Measurements from ENCODE around the gene CRYBB3. TPM values are rescaled to one million over a fixed set of nuclear protein-coding genes. Genes with fewer than 3 reads are reported as not detected.
"Not testable (repeated sequence)": the region's sequence is repeated elsewhere in the genome, so short reads cannot be mapped to it uniquely, and the experiment has no call there.

CRYBB3 gene
- total and polyA plus RNA-seq, 12 donors = 0.50 to 2.7 (median 0.57) TPM; not detected in 7

GRCh38 chr22:25235547-25236290 is 36.1 kb downstream of the CRYBB3 start:
- intact Hi-C loops (cut with DNase I) = no loop called here
- WGBS, 4 donors = 12 to 26% (median 13%) methylated on average over 12 to 30 of the region's 30 CpGs
- no peak overlapping the region for H3K27ac ChIP-seq
- no peak overlapping the region for H3K4me3 ChIP-seq
- H3K36me3 ChIP-seq (replicated peaks in 1 of 2) = no peaks in the 10 kb centered on the region
- TF ChIP-seq POLR2A (IDR thresholded peaks at IDR 0.05) (no peak), CTCF (IDR thresholded peaks at IDR 0.05) (peak; percentile 36 to 71 (median 64))
- H3K9me3 ChIP-seq (replicated peaks in 1 of 3) = no peaks in the 10 kb centered on the region
- peak; percentile 79 to 91 (median 88) for DNase-seq
- no peaks in the 10 kb centered on the region for H3K27me3 ChIP-seq
- peaks cover 0 to 7% of the 10 kb centered on the region in 2 donors for H3K4me1 ChIP-seq (replicated peaks in 1 of 2)

- intact Hi-C loops (cut with DNase I) = no loop called here
- peaks cover 0 to 7% of the 10 kb centered on the region in 2 donors for H3K4me1 ChIP-seq (replicated peaks in 1 of 2)
- no peaks in the 10 kb centered on the region for H3K9me3 ChIP-seq (replicated peaks in 1 of 3)
- no peak for DNase-seq
- H3K4me3 ChIP-seq = no peak overlapping the region
- no peak overlapping the region for H3K27ac ChIP-seq
- TF ChIP-seq CTCF (IDR thresholded peaks at IDR 0.05) = no peak
- no peak for TF ChIP-seq POLR2A (IDR thresholded peaks at IDR 0.05)
- 78 to 92% (median 84%) methylated on average over 6 of the region's 6 CpGs for WGBS, 4 donors
- no peaks in the 10 kb centered on the region for H3K36me3 ChIP-seq (replicated peaks in 1 of 2)
- H3K27me3 ChIP-seq = no peaks in the 10 kb centered on the region
These were observed 36.8 kb downstream of the CRYBB3 start for GRCh38 chr22:25236417-25236816.

- no peak for TF ChIP-seq CTCF (IDR thresholded peaks at IDR 0.05)
- no peak for TF ChIP-seq POLR2A (IDR thresholded peaks at IDR 0.05)
- H3K36me3 ChIP-seq (replicated peaks in 1 of 2) = no peaks in the 10 kb centered on the region
- H3K9me3 ChIP-seq (replicated peaks in 1 of 3) = no peaks in the 10 kb centered on the region
- no peak overlapping the region for H3K27ac ChIP-seq
- H3K4me1 ChIP-seq (replicated peaks in 1 of 2) = peaks cover 0 to 7% of the 10 kb centered on the region in 2 donors
- H3K27me3 ChIP-seq = no peaks in the 10 kb centered on the region
- H3K4me3 ChIP-seq = no peak overlapping the region
- intact Hi-C loops (cut with DNase I) = no loop called here
- 58 to 88% (median 77%) methylated on average over 2 to 4 of the region's 4 CpGs for WGBS, 4 donors
- DNase-seq = no peak
These were observed 37.8 kb downstream of the CRYBB3 start for GRCh38 chr22:25237503-25237902.

DNA sequence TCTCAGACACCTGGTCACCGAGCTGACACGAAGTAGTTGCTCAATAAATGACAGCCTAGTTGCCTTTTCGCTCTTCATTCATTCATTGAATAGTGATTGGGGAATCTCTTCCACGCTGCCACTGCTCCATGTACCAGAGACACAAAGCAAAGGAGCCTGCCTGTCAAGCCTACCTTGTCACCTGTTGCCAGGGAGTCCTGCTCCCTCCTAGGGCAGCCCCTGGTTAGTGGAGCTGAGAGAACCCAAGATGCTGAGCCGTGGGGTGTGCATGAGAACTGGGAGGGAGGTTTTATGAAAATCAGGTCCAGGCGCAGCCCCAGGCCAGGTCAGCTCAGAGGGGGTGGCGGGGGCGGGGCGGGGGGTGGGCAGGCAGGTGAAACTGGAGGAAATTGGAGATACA is 38.4 kb downstream of the CRYBB3 start:
- intact Hi-C loops (cut with DNase I) = not testable (repeated sequence)

GRCh38 chr22:25255169-25255568 is 55.5 kb downstream of the CRYBB3 start:
- intact Hi-C loops (cut with DNase I); H3K4me1 ChIP-seq (replicated peaks in 1 of 2); H3K9me3 ChIP-seq (replicated peaks in 1 of 3); H3K4me3 ChIP-seq; H3K27ac ChIP-seq; H3K36me3 ChIP-seq (replicated peaks in 1 of 2); H3K27me3 ChIP-seq; DNase-seq: not testable (repeated sequence)
- 55 to 83% (median 67%) methylated on average over 1 of the region's 1 CpG for WGBS, 4 donors

More for the DNA sequence above, 38.4 kb downstream of the CRYBB3 start:
- not testable (repeated sequence) for H3K27me3 ChIP-seq; H3K36me3 ChIP-seq (replicated peaks in 1 of 2); H3K9me3 ChIP-seq (replicated peaks in 1 of 3); H3K27ac ChIP-seq; H3K4me3 ChIP-seq; DNase-seq; H3K4me1 ChIP-seq (replicated peaks in 1 of 2)
- WGBS, 4 donors = 64 to 73% (median 65%) methylated on average over 6 to 9 of the region's 9 CpGs

Small RNA genes lying within 50 kb of the gene (small RNA-seq; reads per million reads assigned to genes)
- 0 reads per million in 2 donors for gene Z99916.2

Other genes with a start within 250 kb of the CRYBB3 start
- 10 to 100 TPM in 8 of 9 donors, 1 to 10 TPM in 1; 8.7 to 71.0 (median 51.1) TPM for gene KIAA1671, start 247.1 kb upstream of the CRYBB3 start, total RNA-seq
- gene KIAA1671, start 247.1 kb upstream of the CRYBB3 start, polyA plus RNA-seq = 10 to 100 TPM in 2 of 3 donors, 1 to 10 TPM in 1; 5.3 to 40.5 (median 17.5) TPM
- gene CRYBB2, start 19.8 kb downstream of the CRYBB3 start, total RNA-seq = under 1 TPM in 1 of 9 donors, not detected in 8; 0.55 TPM
- gene CRYBB2, start 19.8 kb downstream of the CRYBB3 start, polyA plus RNA-seq = 1 to 10 TPM in 2 of 3 donors, under 1 TPM in 1; 0.24 to 1.9 (median 1.7) TPM

All from adrenal gland (tissue), 12 donors.